ENCODE data around the gene MEAK7.

The MEAK7 gene

GRCh38 chr16:84498223-84498610 lies 6.2 kb downstream of the MEAK7 start:
- H3K9me3 Mint-ChIP-seq = peaks cover 1% of the 10 kb centered on the region
- DNase-seq = no peak
- H3K4me3 Mint-ChIP-seq = no peak overlapping the region
- peaks cover 43% of the 10 kb centered on the region for H3K36me3 Mint-ChIP-seq (ENCODE audit: low read depth)
- H3K27ac Mint-ChIP-seq = no peak overlapping the region
- H3K27me3 Mint-ChIP-seq = no peaks in the 10 kb centered on the region
- H3K4me1 Mint-ChIP-seq (ENCODE audit: low read depth) = peaks cover 1% of the 10 kb centered on the region

- peaks cover 48% of the 10 kb centered on the region for H3K36me3 Mint-ChIP-seq (ENCODE audit: low read depth)
- DNase-seq = peak; percentile 7
- H3K27ac Mint-ChIP-seq = no peak overlapping the region
- peaks cover 5% of the 10 kb centered on the region for H3K9me3 Mint-ChIP-seq
- H3K27me3 Mint-ChIP-seq = no peaks in the 10 kb centered on the region
- H3K4me1 Mint-ChIP-seq (ENCODE audit: low read depth) = peaks cover 1% of the 10 kb centered on the region
- no peak overlapping the region for H3K4me3 Mint-ChIP-seq
These were observed 6.8 kb downstream of the MEAK7 start for GRCh38 chr16:84497418-84498222.

- Mint-ChIP-seq H3K4me1 (ENCODE audit: low read depth) (peaks cover 1% of the 10 kb centered on the region), H3K9me3 (peaks cover 5% of the 10 kb centered on the region), H3K27ac (no peak overlapping the region), H3K27me3 (no peaks in the 10 kb centered on the region), H3K36me3 (ENCODE audit: low read depth) (peaks cover 48% of the 10 kb centered on the region), H3K4me3 (no peak overlapping the region)
- no peak for DNase-seq
These were observed 7.5 kb downstream of the MEAK7 start for GRCh38 chr16:84496991-84497390.

- Mint-ChIP-seq H3K4me3 (no peak overlapping the region), H3K27ac (no peak overlapping the region), H3K36me3 (ENCODE audit: low read depth) (peaks cover 54% of the 10 kb centered on the region)
These were observed 9.0 kb downstream of the MEAK7 start for GRCh38 chr16:84495506-84495905.

GRCh38 chr16:84489131-84489530 lies 15.3 kb downstream of the MEAK7 start:
- no peaks in the 10 kb centered on the region for H3K4me1 Mint-ChIP-seq (ENCODE audit: low read depth)
- H3K36me3 Mint-ChIP-seq (ENCODE audit: low read depth) = peaks cover 45% of the 10 kb centered on the region
- peaks cover 5% of the 10 kb centered on the region for H3K9me3 Mint-ChIP-seq
- no peaks in the 10 kb centered on the region for H3K27me3 Mint-ChIP-seq
- no peak overlapping the region for H3K4me3 Mint-ChIP-seq
- no peak overlapping the region for H3K27ac Mint-ChIP-seq
- DNase-seq = peak; percentile 9

More at GRCh38 chr16:84495506-84495905, 9.0 kb downstream of the MEAK7 start:
- H3K27me3 Mint-ChIP-seq = no peaks in the 10 kb centered on the region
- H3K4me1 Mint-ChIP-seq (ENCODE audit: low read depth) = no peaks in the 10 kb centered on the region
- DNase-seq = peak; percentile 5
- H3K9me3 Mint-ChIP-seq = peaks cover 5% of the 10 kb centered on the region

GRCh38 chr16:84487358-84487757 lies 17.1 kb downstream of the MEAK7 start:
- no peak for DNase-seq
- no peaks in the 10 kb centered on the region for H3K9me3 Mint-ChIP-seq
- H3K36me3 Mint-ChIP-seq (ENCODE audit: low read depth) = peaks cover 33% of the 10 kb centered on the region
- no peaks in the 10 kb centered on the region for H3K4me1 Mint-ChIP-seq (ENCODE audit: low read depth)
- no peaks in the 10 kb centered on the region for H3K27me3 Mint-ChIP-seq
- H3K4me3 Mint-ChIP-seq = no peak overlapping the region
- H3K27ac Mint-ChIP-seq = no peak overlapping the region

GRCh38 chr16:84486551-84487235 lies 17.8 kb downstream of the MEAK7 start:
- Mint-ChIP-seq H3K4me1 (ENCODE audit: low read depth) (no peaks in the 10 kb centered on the region), H3K4me3 (no peak overlapping the region), H3K27ac (no peak overlapping the region), H3K9me3 (no peaks in the 10 kb centered on the region), H3K27me3 (no peaks in the 10 kb centered on the region), H3K36me3 (ENCODE audit: low read depth) (peaks cover 33% of the 10 kb centered on the region)
- no peak for DNase-seq

- no peaks in the 10 kb centered on the region for H3K27me3 Mint-ChIP-seq
- H3K4me3 Mint-ChIP-seq = no peak overlapping the region
- no peaks in the 10 kb centered on the region for H3K4me1 Mint-ChIP-seq (ENCODE audit: low read depth)
- no peak overlapping the region for H3K27ac Mint-ChIP-seq
- no peaks in the 10 kb centered on the region for H3K9me3 Mint-ChIP-seq
- H3K36me3 Mint-ChIP-seq (ENCODE audit: low read depth) = peaks cover 33% of the 10 kb centered on the region
- DNase-seq = no peak
These were observed 18.3 kb downstream of the MEAK7 start for GRCh38 chr16:84486126-84486525.

- no peak overlapping the region for H3K4me3 Mint-ChIP-seq
- H3K36me3 Mint-ChIP-seq (ENCODE audit: low read depth) = peaks cover 27% of the 10 kb centered on the region
These were observed 19.0 kb downstream of the MEAK7 start for GRCh38 chr16:84485255-84486010.

GRCh38 chr16:84484579-84485254 lies 19.7 kb downstream of the MEAK7 start:
- peak; percentile 32 for DNase-seq
- Mint-ChIP-seq H3K27ac (no peak overlapping the region), H3K27me3 (no peaks in the 10 kb centered on the region), H3K4me1 (ENCODE audit: low read depth) (no peaks in the 10 kb centered on the region), H3K4me3 (no peak overlapping the region), H3K9me3 (no peaks in the 10 kb centered on the region), H3K36me3 (ENCODE audit: low read depth) (peaks cover 24% of the 10 kb centered on the region)

More at GRCh38 chr16:84485255-84486010, 19.0 kb downstream of the MEAK7 start:
- Mint-ChIP-seq H3K9me3 (no peaks in the 10 kb centered on the region), H3K4me1 (ENCODE audit: low read depth) (no peaks in the 10 kb centered on the region), H3K27me3 (no peaks in the 10 kb centered on the region), H3K27ac (no peak overlapping the region)
- DNase-seq = no peak

- peak; percentile 19 for DNase-seq
- Mint-ChIP-seq H3K27me3 (no peaks in the 10 kb centered on the region), H3K27ac (no peak overlapping the region), H3K4me3 (no peak overlapping the region), H3K9me3 (no peaks in the 10 kb centered on the region), H3K36me3 (ENCODE audit: low read depth) (peaks cover 25% of the 10 kb centered on the region), H3K4me1 (ENCODE audit: low read depth) (no peaks in the 10 kb centered on the region)
These were observed 20.4 kb downstream of the MEAK7 start for GRCh38 chr16:84483882-84484565.

GRCh38 chr16:84482951-84483881 lies 21.2 kb downstream of the MEAK7 start:
- DNase-seq = peak; percentile 14
- Mint-ChIP-seq H3K36me3 (ENCODE audit: low read depth) (peaks cover 21% of the 10 kb centered on the region), H3K4me3 (no peak overlapping the region)

More at GRCh38 chr16:84482951-84483881, 21.2 kb downstream of the MEAK7 start:
- H3K9me3 Mint-ChIP-seq = no peaks in the 10 kb centered on the region
- no peak overlapping the region for H3K27ac Mint-ChIP-seq
- H3K27me3 Mint-ChIP-seq = no peaks in the 10 kb centered on the region
- H3K4me1 Mint-ChIP-seq (ENCODE audit: low read depth) = peaks cover 6% of the 10 kb centered on the region

Measured in activated T-cell treated with anti-CD3 and anti-CD28 coated beads, Interleukin-2, amount 50 U/mL, for 24 hours (primary cell).